Spinal cord (tissue), 10 donors: ENCODE measurements around the gene PNISR. TPM values are rescaled to one million over a fixed set of nuclear protein-coding genes. Genes with fewer than 3 reads are reported as not detected.

Experiments used
- DNase-seq, 6 donors: peaks; one replicate each; pipeline versions ENCODE4 v3.0.0 to v3.0.0-alpha.2; 2013 to 2015; ENCODE audit warnings: low spot score in 6 of 6, low read depth in 4 of 6
- H3K27ac ChIP-seq: one replicate; pipeline ENCODE4 v1.5.1; 2013; ENCODE audit warnings: low read depth, low read length, control low read depth
- H3K27me3 ChIP-seq: one replicate; pipeline ENCODE4 v1.6.1; 2013; ENCODE audit warnings: low read length; ENCODE audit not compliant: control insufficient read depth, insufficient read depth
- H3K36me3 ChIP-seq: one replicate; pipeline ENCODE4 v1.6.1; 2013; ENCODE audit warnings: low read length; ENCODE audit not compliant: control insufficient read depth, insufficient read depth
- H3K4me1 ChIP-seq: one replicate; pipeline ENCODE4 v1.6.1; 2013; ENCODE audit warnings: low read length; ENCODE audit not compliant: control insufficient read depth, insufficient read depth
- H3K4me3 ChIP-seq: one replicate; pipeline ENCODE4 v1.5.1; 2013; ENCODE audit warnings: low read depth, low read length, control low read depth
- H3K9me3 ChIP-seq: one replicate; pipeline ENCODE4 v1.6.1; 2013; ENCODE audit warnings: low read length; ENCODE audit not compliant: control insufficient read depth, insufficient read depth
- WGBS: methylation state at CpG from one replicate; pipeline ENCODE4 v1.1.5; 2013; ENCODE audit warnings: missing lambda C conversion rate; ENCODE audit not compliant: insufficient coverage; 5-methylcytosine and 5-hydroxymethylcytosine counted together
- polyA plus RNA-seq, 2 donors: library from polyadenylated mRNA; unstranded; fragments of 120-200 nt; gene quantifications; one replicate each; pipeline ENCODE4 v1.2.1, GENCODE V29; 2013; ENCODE audit not compliant: insufficient read length in 2 of 2
- total RNA-seq, 2 donors: library from RNA; depleted of rRNA in 1 of 2; stranded (reverse); fragments of 120-200 nt in 1 of 2; fragments of >200 nt in 1 of 2; gene quantifications; one replicate each; pipeline versions ENCODE4 v1.2.3 to v1.2.4, GENCODE V29; 2013 to 2014
- donor health status: healthy.

Gene PNISR
- total and polyA plus RNA-seq, 4 donors, result 159 to 204 (median 193) TPM

- no peak for DNase-seq
- Histone ChIP-seq H3K4me1 (peaks cover 3% of the 10 kb centered on the region), H3K27ac (no peak overlapping the region), H3K4me3 (no peak overlapping the region), H3K36me3 (no peaks in the 10 kb centered on the region), H3K27me3 (no peaks in the 10 kb centered on the region), H3K9me3 (no peaks in the 10 kb centered on the region)
Observed at GRCh38 chr6:99415446-99415845, 9.7 kb downstream of the PNISR start.

- peak in 1 of 6 donors; percentile 48 for DNase-seq
- Histone ChIP-seq H3K36me3 (peaks cover 7% of the 10 kb centered on the region), H3K27ac (peak overlapping the region; percentile 1), H3K4me1 (peaks cover 3% of the 10 kb centered on the region), H3K4me3 (no peak overlapping the region), H3K9me3 (no peaks in the 10 kb centered on the region), H3K27me3 (no peaks in the 10 kb centered on the region)
- WGBS, result no CpG with 5 or more reads among the region's 1 CpG
Observed at GRCh38 chr6:99412065-99412464, 13.0 kb downstream of the PNISR start.

GRCh38 chr6:99409672-99410071 is 15.4 kb downstream of the PNISR start:
- Histone ChIP-seq H3K36me3 (peaks cover 21% of the 10 kb centered on the region), H3K27ac (no peak overlapping the region), H3K4me1 (peaks cover 3% of the 10 kb centered on the region), H3K27me3 (no peaks in the 10 kb centered on the region), H3K9me3 (no peaks in the 10 kb centered on the region), H3K4me3 (no peak overlapping the region)
- DNase-seq, result no peak

DNA sequence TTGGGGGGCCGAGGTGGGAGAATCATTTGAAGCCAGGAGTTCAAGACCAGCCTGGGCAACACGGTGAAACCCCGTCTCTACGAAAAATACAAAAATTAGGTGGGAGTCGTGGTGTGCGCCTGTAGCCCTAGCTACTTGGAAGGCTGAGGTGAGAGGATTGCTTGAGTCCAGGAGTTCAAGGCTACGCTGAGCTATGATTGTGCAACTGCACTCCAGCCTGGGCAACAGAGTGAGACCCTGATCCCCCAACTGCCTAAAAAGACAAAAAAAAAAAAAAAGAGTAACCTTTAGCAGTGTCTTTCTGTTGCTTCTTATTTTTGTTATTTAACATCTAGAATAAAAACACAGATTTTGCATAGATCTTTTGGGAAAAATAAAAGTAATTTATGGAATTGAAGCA is 18.0 kb downstream of the PNISR start:
- no peak for DNase-seq
- Histone ChIP-seq H3K9me3 (no peaks in the 10 kb centered on the region), H3K27me3 (no peaks in the 10 kb centered on the region), H3K36me3 (peaks cover 23% of the 10 kb centered on the region), H3K4me3 (no peak overlapping the region), H3K27ac (no peak overlapping the region), H3K4me1 (peaks cover 3% of the 10 kb centered on the region)
- WGBS, result 93% methylated on average over 3 of the region's 7 CpGs

GRCh38 chr6:99402448-99402847 is 22.7 kb downstream of the PNISR start:
- no peaks in the 10 kb centered on the region for H3K27me3 ChIP-seq
- no peak for DNase-seq
- H3K9me3 ChIP-seq, result no peaks in the 10 kb centered on the region
- H3K36me3 ChIP-seq, result peaks cover 21% of the 10 kb centered on the region
- H3K4me3 ChIP-seq, result no peak overlapping the region
- WGBS, result 93% methylated on average over 3 of the region's 5 CpGs
- H3K4me1 ChIP-seq, result no peaks in the 10 kb centered on the region
- H3K27ac ChIP-seq, result no peak overlapping the region

GRCh38 chr6:99397287-99397686 is 27.8 kb downstream of the PNISR start:
- peaks cover 4% of the 10 kb centered on the region for H3K4me1 ChIP-seq

GRCh38 chr6:99393698-99394531 is 31.2 kb downstream of the PNISR start, which contains the start of gene COQ3:
Gene COQ3, minus strand, starts transcription at chr6:99394195. Its CDS starts 16 bp downstream, at chr6:99394179.
- Histone ChIP-seq H3K4me1 (peaks cover 4% of the 10 kb centered on the region), H3K27me3 (no peaks in the 10 kb centered on the region), H3K9me3 (no peaks in the 10 kb centered on the region), H3K4me3 (peak within 1 kb of the TSS; percentile 94), H3K27ac (peak within 1 kb of the TSS; percentile 97), H3K36me3 (peaks cover 4% of the 10 kb centered on the region)
- under 1% methylated on average over 48 of the region's 56 CpGs for WGBS
- DNase-seq, result peak; percentile 69 to 95 (median 76)

More at GRCh38 chr6:99397287-99397686, 27.8 kb downstream of the PNISR start:
- Histone ChIP-seq H3K27ac (no peak overlapping the region), H3K27me3 (no peaks in the 10 kb centered on the region), H3K9me3 (no peaks in the 10 kb centered on the region), H3K36me3 (peaks cover 7% of the 10 kb centered on the region), H3K4me3 (no peak overlapping the region)
- WGBS, result no CpG with 5 or more reads among the region's 1 CpG
- DNase-seq, result no peak

- Histone ChIP-seq H3K4me3 (peak overlapping the region; percentile 94), H3K36me3 (peaks cover 4% of the 10 kb centered on the region), H3K27ac (peak overlapping the region; percentile 97), H3K27me3 (no peaks in the 10 kb centered on the region), H3K4me1 (peaks cover 4% of the 10 kb centered on the region), H3K9me3 (no peaks in the 10 kb centered on the region)
- no CpG with 5 or more reads among the region's 2 CpGs for WGBS
- DNase-seq, result no peak
Observed at GRCh38 chr6:99393366-99393697, 31.8 kb downstream of the PNISR start.

GRCh38 chr6:99390896-99391295 is 34.2 kb downstream of the PNISR start:
- no CpG with 5 or more reads among the region's 3 CpGs for whole genome bisulfite sequencing
- no peaks in the 10 kb centered on the region for H3K9me3 ChIP-seq
- peaks cover 4% of the 10 kb centered on the region for H3K4me1 ChIP-seq
- no peak for DNase-seq
- no peaks in the 10 kb centered on the region for H3K27me3 ChIP-seq
- no peaks in the 10 kb centered on the region for H3K36me3 ChIP-seq
- no peak overlapping the region for H3K4me3 ChIP-seq
- no peak overlapping the region for H3K27ac ChIP-seq

GRCh38 chr6:99384507-99384906 is 40.6 kb downstream of the PNISR start:
- no peak overlapping the region for H3K27ac ChIP-seq
- no peak overlapping the region for H3K4me3 ChIP-seq
- DNase-seq, result no peak
- no peaks in the 10 kb centered on the region for H3K27me3 ChIP-seq
- WGBS, result 69% methylated on average over 2 of the region's 3 CpGs
- H3K4me1 ChIP-seq, result no peaks in the 10 kb centered on the region
- H3K36me3 ChIP-seq, result no peaks in the 10 kb centered on the region
- H3K9me3 ChIP-seq, result no peaks in the 10 kb centered on the region
